NCI-H446 treated with DMSO at 0.1 percent for 48 hours (cell line): ENCODE data around the gene SPACA7.

Experiments
- DNase-seq: peaks from one replicate; lab custom pipeline; 2025; lab: John Stamatoyannopoulos, UW

Gene SPACA7

GRCh38 chr13:112376050-112376681 is at the start of gene SPACA7:
Gene SPACA7 (plus strand): TSS chr13:112376355. CDS start chr13:112376386, 31 bp downstream.
- DNase-seq = no peak

GRCh38 chr13:112326821-112327370 is 49.3 kb upstream of the SPACA7 start:
- DNase-seq = no peak

- no peak for DNase-seq
Measured at GRCh38 chr13:112328936-112329335, 47.2 kb upstream of the SPACA7 start.

- DNase-seq = no peak
Measured at GRCh38 chr13:112329376-112329775, 46.8 kb upstream of the SPACA7 start.

GRCh38 chr13:112330066-112330465 is 46.1 kb upstream of the SPACA7 start:
- DNase-seq = no peak

GRCh38 chr13:112330479-112331381 is 45.4 kb upstream of the SPACA7 start:
- DNase-seq = no peak

GRCh38 chr13:112331675-112332074 is 44.5 kb upstream of the SPACA7 start:
- DNase-seq = no peak

GRCh38 chr13:112332727-112333126 is 43.4 kb upstream of the SPACA7 start:
- DNase-seq = no peak

GRCh38 chr13:112333756-112334543 is 42.2 kb upstream of the SPACA7 start:
- no peak for DNase-seq

GRCh38 chr13:112335135-112335534 is 41.0 kb upstream of the SPACA7 start:
- DNase-seq = no peak

GRCh38 chr13:112341446-112341845 is 34.7 kb upstream of the SPACA7 start:
- DNase-seq = no peak

- DNase-seq = no peak
Measured at GRCh38 chr13:112341976-112342735, 34.0 kb upstream of the SPACA7 start.

- DNase-seq = no peak
Measured at GRCh38 chr13:112342841-112343361, 33.3 kb upstream of the SPACA7 start.

- DNase-seq = no peak
Measured at GRCh38 chr13:112343591-112343990, 32.6 kb upstream of the SPACA7 start.

GRCh38 chr13:112345826-112346172 is 30.4 kb upstream of the SPACA7 start:
- no peak for DNase-seq

- DNase-seq = no peak
Measured at GRCh38 chr13:112346173-112346898, 29.8 kb upstream of the SPACA7 start.

GRCh38 chr13:112346899-112347229 is 29.3 kb upstream of the SPACA7 start:
- DNase-seq = no peak

GRCh38 chr13:112347986-112348385 is 28.2 kb upstream of the SPACA7 start:
- DNase-seq = no peak

- no peak for DNase-seq
Measured at GRCh38 chr13:112348642-112349345, 27.4 kb upstream of the SPACA7 start.

- DNase-seq = no peak
Measured at GRCh38 chr13:112349681-112350080, 26.5 kb upstream of the SPACA7 start.
